ENCODE results near the gene FBXW8.

DNA sequence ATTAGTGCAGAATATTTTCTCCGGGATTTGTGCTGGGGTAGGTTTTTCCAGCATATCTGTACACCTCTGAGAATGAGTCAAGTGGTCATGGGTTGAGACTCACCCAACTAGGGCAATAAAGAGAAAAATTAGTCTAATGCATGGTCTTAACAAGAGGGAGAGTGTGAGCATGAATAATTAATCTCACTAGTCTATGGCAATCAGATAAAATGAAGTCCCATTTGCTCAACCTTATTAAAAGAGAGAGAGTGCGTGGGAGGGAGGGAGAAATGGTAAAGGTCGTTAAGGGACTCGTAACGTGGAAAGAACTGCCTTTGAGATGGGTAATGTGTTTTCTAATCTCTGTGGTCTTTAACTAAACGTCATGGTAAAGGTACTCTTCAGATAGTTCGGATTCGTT, 96.8 kb downstream of the FBXW8 start:
- TF ChIP-seq, protein P1, sequence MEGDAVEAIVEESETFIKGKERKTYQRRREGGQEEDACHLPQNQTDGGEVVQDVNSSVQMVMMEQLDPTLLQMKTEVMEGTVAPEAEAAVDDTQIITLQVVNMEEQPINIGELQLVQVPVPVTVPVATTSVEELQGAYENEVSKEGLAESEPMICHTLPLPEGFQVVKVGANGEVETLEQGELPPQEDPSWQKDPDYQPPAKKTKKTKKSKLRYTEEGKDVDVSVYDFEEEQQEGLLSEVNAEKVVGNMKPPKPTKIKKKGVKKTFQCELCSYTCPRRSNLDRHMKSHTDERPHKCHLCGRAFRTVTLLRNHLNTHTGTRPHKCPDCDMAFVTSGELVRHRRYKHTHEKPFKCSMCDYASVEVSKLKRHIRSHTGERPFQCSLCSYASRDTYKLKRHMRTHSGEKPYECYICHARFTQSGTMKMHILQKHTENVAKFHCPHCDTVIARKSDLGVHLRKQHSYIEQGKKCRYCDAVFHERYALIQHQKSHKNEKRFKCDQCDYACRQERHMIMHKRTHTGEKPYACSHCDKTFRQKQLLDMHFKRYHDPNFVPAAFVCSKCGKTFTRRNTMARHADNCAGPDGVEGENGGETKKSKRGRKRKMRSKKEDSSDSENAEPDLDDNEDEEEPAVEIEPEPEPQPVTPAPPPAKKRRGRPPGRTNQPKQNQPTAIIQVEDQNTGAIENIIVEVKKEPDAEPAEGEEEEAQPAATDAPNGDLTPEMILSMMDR (IDR thresholded peaks at IDR 0.05; ENCODE audit: low read depth, low read length, poor library complexity, severe bottlenecking): no peak
- TF ChIP-seq EZH2phosphoT487 (IDR thresholded peaks at IDR 0.05; ENCODE audit: borderline replicate concordance, low read length): no peak
